ENCODE data around the gene MAPK10.

- no peak for TF ChIP-seq CTCF (IDR thresholded peaks at IDR 0.05)
- TF ChIP-seq POLR2A (IDR thresholded peaks at IDR 0.05) = no peak
Observed at GRCh38 chr4:86096373-86096772, 263.5 kb downstream of the MAPK10 start.
